Lower lobe of right lung (tissue), 2 donors: ENCODE measurements around the gene TMEM247. TPM values are rescaled to one million over a fixed set of nuclear protein-coding genes. Genes with fewer than 3 reads are reported as not detected.

ENCODE experiments used
- ATAC-seq, 2 donors: fragments of 200-7000 bp; cut with Tn5 transposase; one replicate each; pipeline ENCODE4 v1.9.1; 2020 to 2022; ENCODE audit warnings: mild to moderate bottlenecking in 2 of 2, moderate library complexity in 2 of 2
- DNase-seq: peaks from one replicate; pipeline ENCODE4 v3.0.0-alpha.2; 2020
- H3K27ac ChIP-seq: fragments of 200-600 bp; one replicate; pipeline ENCODE4 v1.8.0; 2022
- H3K27me3 ChIP-seq: fragments of 200-600 bp; one replicate; pipeline ENCODE4 v1.8.0; 2022; ENCODE audit warnings: low read depth
- H3K36me3 ChIP-seq: fragments of 200-600 bp; one replicate; pipeline ENCODE4 v1.8.0; 2022; ENCODE audit warnings: mild to moderate bottlenecking
- H3K4me1 ChIP-seq: fragments of 200-600 bp; one replicate; pipeline ENCODE4 v1.8.0; 2022
- H3K4me3 ChIP-seq: fragments of 200-600 bp; one replicate; pipeline ENCODE4 v1.8.0; 2022; ENCODE audit warnings: mild to moderate bottlenecking
- H3K9me3 ChIP-seq: fragments of 200-600 bp; one replicate; pipeline ENCODE4 v1.8.0; 2022
- CTCF ChIP-seq: fragments of 200-600 bp; IDR thresholded peaks from one replicate; pipeline ENCODE4 v1.8.0; 2022; ENCODE audit warnings: antibody characterized with exemption, mild to moderate bottlenecking
- intact Hi-C: fragments of 100-400 bp; cut with DNase I; formaldehyde crosslinking; loops from one replicate; pipeline ENCODE4 v1.11.0; 2022
- total RNA-seq: library from RNA; stranded (reverse); fragmentation: NEBNext Ultra II Directional; extraction: Animal tissue kit (Norgen Biotek cat#: 25700); gene quantifications from one replicate; pipeline ENCODE4 v1.2.1, GENCODE V29; 2021
- donor health status: DM: no; HTN: yes; CAD: no; lungs with severe emphysema.

Gene TMEM247
- total RNA-seq, 1 donor from 2014 or later, result not detected

- no peaks in the 10 kb centered on the region for H3K27me3 ChIP-seq
- ATAC-seq (no peak), DNase-seq (no peak)
- no peak overlapping the region for H3K27ac ChIP-seq
- no peak overlapping the region for H3K4me3 ChIP-seq
- no peaks in the 10 kb centered on the region for H3K36me3 ChIP-seq
- H3K9me3 ChIP-seq, result no peaks in the 10 kb centered on the region
- H3K4me1 ChIP-seq, result peaks cover 26% of the 10 kb centered on the region
- no peak for TF ChIP-seq CTCF
- intact Hi-C loops, result no loop called here
These were observed 10.2 kb downstream of the TMEM247 start for GRCh38 chr2:46489423-46490174.

- no peak for TF ChIP-seq CTCF
- DNase-seq (no peak), ATAC-seq (peak; percentile 31 to 63)
- Histone ChIP-seq H3K9me3 (no peaks in the 10 kb centered on the region), H3K36me3 (no peaks in the 10 kb centered on the region), H3K27ac (peak overlapping the region; percentile 28), H3K4me1 (peaks cover 26% of the 10 kb centered on the region), H3K4me3 (no peak overlapping the region), H3K27me3 (no peaks in the 10 kb centered on the region)
- intact Hi-C loops, result no loop called here
These were observed 11.3 kb downstream of the TMEM247 start for GRCh38 chr2:46490521-46491141.

GRCh38 chr2:46492301-46492700, 12.9 kb downstream of the TMEM247 start:
- ATAC-seq (no peak), DNase-seq (no peak)
- intact Hi-C loops, result no loop called here
- H3K27me3 ChIP-seq, result no peaks in the 10 kb centered on the region
- peaks cover 26% of the 10 kb centered on the region for H3K4me1 ChIP-seq
- no peak overlapping the region for H3K4me3 ChIP-seq
- no peak overlapping the region for H3K27ac ChIP-seq
- no peaks in the 10 kb centered on the region for H3K9me3 ChIP-seq
- no peaks in the 10 kb centered on the region for H3K36me3 ChIP-seq
- no peak for TF ChIP-seq CTCF

- Histone ChIP-seq H3K4me1 (peaks cover 16% of the 10 kb centered on the region), H3K27me3 (no peaks in the 10 kb centered on the region), H3K36me3 (no peaks in the 10 kb centered on the region), H3K9me3 (no peaks in the 10 kb centered on the region), H3K27ac (no peak overlapping the region), H3K4me3 (no peak overlapping the region)
- no peak for TF ChIP-seq CTCF
- DNase-seq (no peak), ATAC-seq (no peak)
- intact Hi-C loops, result no loop called here
These were observed 14.0 kb downstream of the TMEM247 start for GRCh38 chr2:46493241-46493970.

- Histone ChIP-seq H3K27ac (no peak overlapping the region), H3K4me1 (peaks cover 14% of the 10 kb centered on the region), H3K27me3 (no peaks in the 10 kb centered on the region), H3K9me3 (no peaks in the 10 kb centered on the region), H3K36me3 (no peaks in the 10 kb centered on the region), H3K4me3 (no peak overlapping the region)
- intact Hi-C loops, result no loop called here
- no peak for ATAC-seq
- TF ChIP-seq CTCF, result no peak
- DNase-seq, result no peak
These were observed 14.5 kb downstream of the TMEM247 start for GRCh38 chr2:46493971-46494250.
